Measurements from ENCODE around the gene LIPM. TPM values are rescaled to one million over a fixed set of nuclear protein-coding genes. Genes with fewer than 3 reads are reported as not detected.

LIPM gene
- total RNA-seq, 1 experiment from 2014 or later, result not detected

- H3K4me1 Mint-ChIP-seq (ENCODE audit: insufficient read depth, unreplicated experiment), result peaks cover 9% of the 10 kb centered on the region
- intact Hi-C loops (cut with micrococcal nuclease), result no loop called here
Measured at GRCh38 chr10:88782222-88782621, 20.3 kb upstream of the LIPM start.

GRCh38 chr10:88783724-88784123 is 18.8 kb upstream of the LIPM start:
- Mint-ChIP-seq H3K4me1 (ENCODE audit: insufficient read depth, unreplicated experiment) (peaks cover 9% of the 10 kb centered on the region), H3K27me3 (ENCODE audit: insufficient read depth, unreplicated experiment) (no peaks in the 10 kb centered on the region), H3K36me3 (ENCODE audit: insufficient read depth, unreplicated experiment) (no peaks in the 10 kb centered on the region), H3K4me3 (ENCODE audit: unreplicated experiment) (no peak overlapping the region), H3K27ac (ENCODE audit: low read depth, unreplicated experiment) (no peak overlapping the region), H3K9me3 (ENCODE audit: unreplicated experiment) (no peaks in the 10 kb centered on the region)
- ChIA-PET POLR2A (interaction anchor here (0.6 kb wide), 1 partner anchor 86 kb away, joined by 4 read pairs; no protein-coding TSS in a partner anchor), CTCF (no interaction called here)
- TF ChIP-seq, protein P1, sequence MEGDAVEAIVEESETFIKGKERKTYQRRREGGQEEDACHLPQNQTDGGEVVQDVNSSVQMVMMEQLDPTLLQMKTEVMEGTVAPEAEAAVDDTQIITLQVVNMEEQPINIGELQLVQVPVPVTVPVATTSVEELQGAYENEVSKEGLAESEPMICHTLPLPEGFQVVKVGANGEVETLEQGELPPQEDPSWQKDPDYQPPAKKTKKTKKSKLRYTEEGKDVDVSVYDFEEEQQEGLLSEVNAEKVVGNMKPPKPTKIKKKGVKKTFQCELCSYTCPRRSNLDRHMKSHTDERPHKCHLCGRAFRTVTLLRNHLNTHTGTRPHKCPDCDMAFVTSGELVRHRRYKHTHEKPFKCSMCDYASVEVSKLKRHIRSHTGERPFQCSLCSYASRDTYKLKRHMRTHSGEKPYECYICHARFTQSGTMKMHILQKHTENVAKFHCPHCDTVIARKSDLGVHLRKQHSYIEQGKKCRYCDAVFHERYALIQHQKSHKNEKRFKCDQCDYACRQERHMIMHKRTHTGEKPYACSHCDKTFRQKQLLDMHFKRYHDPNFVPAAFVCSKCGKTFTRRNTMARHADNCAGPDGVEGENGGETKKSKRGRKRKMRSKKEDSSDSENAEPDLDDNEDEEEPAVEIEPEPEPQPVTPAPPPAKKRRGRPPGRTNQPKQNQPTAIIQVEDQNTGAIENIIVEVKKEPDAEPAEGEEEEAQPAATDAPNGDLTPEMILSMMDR (IDR thresholded peaks at IDR 0.05; ENCODE audit: unreplicated experiment), result no peak
- intact Hi-C loops (cut with micrococcal nuclease), result no loop called here
- BruUV-seq (replicated peaks), result no TSS peak
- DNase-seq (ENCODE audit: unreplicated experiment), result no peak

More at GRCh38 chr10:88782222-88782621, 20.3 kb upstream of the LIPM start:
- no peak overlapping the region for H3K4me3 Mint-ChIP-seq (ENCODE audit: unreplicated experiment)
- ChIA-PET CTCF (interaction anchor here (1.3 kb wide), 1 partner anchor 27 kb away, joined by 4 read pairs; no protein-coding TSS in a partner anchor), POLR2A (no interaction called here)
- TF ChIP-seq, protein P1 (IDR thresholded peaks at IDR 0.05; ENCODE audit: unreplicated experiment), result no peak
- DNase-seq (ENCODE audit: unreplicated experiment), result no peak
- H3K36me3 Mint-ChIP-seq (ENCODE audit: insufficient read depth, unreplicated experiment), result no peaks in the 10 kb centered on the region
- H3K9me3 Mint-ChIP-seq (ENCODE audit: unreplicated experiment), result no peaks in the 10 kb centered on the region
- H3K27ac Mint-ChIP-seq (ENCODE audit: low read depth, unreplicated experiment), result no peak overlapping the region
- H3K27me3 Mint-ChIP-seq (ENCODE audit: insufficient read depth, unreplicated experiment), result no peaks in the 10 kb centered on the region
- no TSS peak for BruUV-seq (replicated peaks)

GRCh38 chr10:88786032-88786770 is 16.3 kb upstream of the LIPM start:
- H3K4me1 Mint-ChIP-seq (ENCODE audit: insufficient read depth, unreplicated experiment), result peaks cover 3% of the 10 kb centered on the region
- no peaks in the 10 kb centered on the region for H3K27me3 Mint-ChIP-seq (ENCODE audit: insufficient read depth, unreplicated experiment)
- no peak for DNase-seq (ENCODE audit: unreplicated experiment)
- CTCF ChIA-PET, result interaction anchor here (1.0 to 1.1 kb wide), 2 partner anchors 98 to 221 kb away, joined by 3 read pairs; no protein-coding TSS in a partner anchor
- POLR2A ChIA-PET, result no interaction called here
- intact Hi-C loops (cut with micrococcal nuclease), result no loop called here
- BruUV-seq (replicated peaks), result no TSS peak
- H3K36me3 Mint-ChIP-seq (ENCODE audit: insufficient read depth, unreplicated experiment), result no peaks in the 10 kb centered on the region
- H3K27ac Mint-ChIP-seq (ENCODE audit: low read depth, unreplicated experiment), result no peak overlapping the region
- no peak overlapping the region for H3K4me3 Mint-ChIP-seq (ENCODE audit: unreplicated experiment)
- TF ChIP-seq, protein P1 (IDR thresholded peaks at IDR 0.05; ENCODE audit: unreplicated experiment), result no peak
- H3K9me3 Mint-ChIP-seq (ENCODE audit: unreplicated experiment), result no peaks in the 10 kb centered on the region

DNA sequence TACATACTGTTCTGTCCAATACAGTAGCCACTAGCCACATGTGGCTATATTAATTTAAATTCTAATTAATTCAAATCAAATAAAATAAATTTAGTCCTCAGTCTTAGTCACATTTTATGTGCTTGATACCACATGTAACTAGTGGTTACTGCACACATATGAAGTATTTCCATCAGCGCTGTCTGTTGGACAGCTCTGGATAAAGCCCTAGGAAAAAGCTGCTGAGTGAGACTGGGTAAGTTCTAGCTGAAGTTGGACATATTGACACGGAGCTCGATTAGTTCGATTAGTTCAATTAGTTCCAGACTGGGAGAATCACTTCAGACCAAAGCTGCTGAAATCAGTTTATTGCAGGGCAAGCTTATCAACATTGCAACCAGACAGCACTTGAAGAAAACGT is 15.1 kb upstream of the LIPM start:
- TF ChIP-seq, protein P1 (IDR thresholded peaks at IDR 0.05; ENCODE audit: unreplicated experiment), result no peak
- ChIA-PET CTCF (interaction anchor here (0.6 to 1.4 kb wide), 3 partner anchors 10 to 97 kb away, joined by 3 read pairs; no protein-coding TSS in a partner anchor), POLR2A (no interaction called here)
- Mint-ChIP-seq H3K36me3 (ENCODE audit: insufficient read depth, unreplicated experiment) (no peaks in the 10 kb centered on the region), H3K27me3 (ENCODE audit: insufficient read depth, unreplicated experiment) (no peaks in the 10 kb centered on the region), H3K4me3 (ENCODE audit: unreplicated experiment) (no peak overlapping the region), H3K9me3 (ENCODE audit: unreplicated experiment) (no peaks in the 10 kb centered on the region), H3K4me1 (ENCODE audit: insufficient read depth, unreplicated experiment) (peaks cover 6% of the 10 kb centered on the region), H3K27ac (ENCODE audit: low read depth, unreplicated experiment) (no peak overlapping the region)
- BruUV-seq (replicated peaks), result no TSS peak
- DNase-seq (ENCODE audit: unreplicated experiment), result no peak
- intact Hi-C loops (cut with micrococcal nuclease), result no loop called here
